Loucy (cell line): ENCODE measurements around the gene ALG3.

Experiments used
- EZH2phosphoT487 ChIP-seq: fragments of 200-600 bp; IDR thresholded peaks from 2 replicates; pipeline ENCODE4 v1.6.1; 2018; ENCODE audit warnings: antibody characterized with exemption, mild to moderate bottlenecking, moderate library complexity, borderline replicate concordance
- TF ChIP-seq, protein P1 (sequence below): fragments of 200-600 bp; sonication (generic); conservative IDR thresholded peaks from 2 replicates; pipeline ENCODE4 v1.5.1; 2014; ENCODE audit warnings: mild to moderate bottlenecking, antibody characterized with exemption, low read length

DNA sequence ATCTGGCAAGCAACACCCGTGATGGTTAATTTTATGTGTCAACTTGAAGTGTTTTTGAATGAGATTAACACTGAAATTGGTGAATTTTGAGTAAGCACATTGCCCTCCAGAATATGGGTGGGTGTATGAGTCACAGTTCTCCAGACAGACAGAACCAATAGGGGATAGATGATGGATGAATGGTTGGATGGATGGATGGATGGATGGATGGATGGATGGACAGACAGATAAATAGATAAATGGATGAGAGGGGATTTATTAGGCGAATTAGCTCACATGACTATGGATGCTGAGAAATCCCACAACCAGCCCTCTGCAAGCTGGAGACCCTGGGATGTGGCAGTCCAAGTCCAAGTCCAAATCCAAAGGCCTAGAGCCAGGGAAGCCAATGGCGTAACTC lies 24.8 kb downstream of the ALG3 start:
- TF ChIP-seq, protein P1, sequence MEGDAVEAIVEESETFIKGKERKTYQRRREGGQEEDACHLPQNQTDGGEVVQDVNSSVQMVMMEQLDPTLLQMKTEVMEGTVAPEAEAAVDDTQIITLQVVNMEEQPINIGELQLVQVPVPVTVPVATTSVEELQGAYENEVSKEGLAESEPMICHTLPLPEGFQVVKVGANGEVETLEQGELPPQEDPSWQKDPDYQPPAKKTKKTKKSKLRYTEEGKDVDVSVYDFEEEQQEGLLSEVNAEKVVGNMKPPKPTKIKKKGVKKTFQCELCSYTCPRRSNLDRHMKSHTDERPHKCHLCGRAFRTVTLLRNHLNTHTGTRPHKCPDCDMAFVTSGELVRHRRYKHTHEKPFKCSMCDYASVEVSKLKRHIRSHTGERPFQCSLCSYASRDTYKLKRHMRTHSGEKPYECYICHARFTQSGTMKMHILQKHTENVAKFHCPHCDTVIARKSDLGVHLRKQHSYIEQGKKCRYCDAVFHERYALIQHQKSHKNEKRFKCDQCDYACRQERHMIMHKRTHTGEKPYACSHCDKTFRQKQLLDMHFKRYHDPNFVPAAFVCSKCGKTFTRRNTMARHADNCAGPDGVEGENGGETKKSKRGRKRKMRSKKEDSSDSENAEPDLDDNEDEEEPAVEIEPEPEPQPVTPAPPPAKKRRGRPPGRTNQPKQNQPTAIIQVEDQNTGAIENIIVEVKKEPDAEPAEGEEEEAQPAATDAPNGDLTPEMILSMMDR = no peak
- no peak for TF ChIP-seq EZH2phosphoT487
